ENCODE data around the gene CLEC4E.

DNA sequence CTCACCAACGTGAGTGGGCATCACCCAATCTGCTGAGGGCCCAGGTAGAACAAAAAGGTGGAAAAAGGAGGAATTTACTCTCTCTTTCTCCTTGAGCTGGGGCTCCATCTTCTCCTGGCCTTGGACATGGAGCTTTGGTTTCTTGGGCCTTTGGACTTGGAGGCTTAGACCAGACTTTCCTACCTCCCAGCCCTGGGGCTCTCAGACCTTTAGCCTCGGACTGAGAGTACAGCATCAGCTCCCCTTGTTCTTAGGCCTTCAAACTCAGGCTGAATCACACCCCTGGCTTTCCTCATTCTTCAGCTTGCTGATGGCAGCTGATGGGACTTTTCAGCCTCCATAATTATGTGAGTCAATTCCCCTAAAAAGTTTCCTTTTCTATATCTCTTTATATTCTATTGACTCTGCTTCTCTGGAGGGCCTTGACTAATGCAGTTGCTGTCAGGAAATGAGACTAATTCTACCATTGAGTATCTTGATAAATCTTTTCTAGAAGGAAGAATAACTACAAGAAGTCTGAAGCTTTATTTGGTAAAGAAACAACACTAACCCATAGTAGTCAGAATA, 15.9 kb upstream of the CLEC4E start:
- TF ChIP-seq, protein P1, sequence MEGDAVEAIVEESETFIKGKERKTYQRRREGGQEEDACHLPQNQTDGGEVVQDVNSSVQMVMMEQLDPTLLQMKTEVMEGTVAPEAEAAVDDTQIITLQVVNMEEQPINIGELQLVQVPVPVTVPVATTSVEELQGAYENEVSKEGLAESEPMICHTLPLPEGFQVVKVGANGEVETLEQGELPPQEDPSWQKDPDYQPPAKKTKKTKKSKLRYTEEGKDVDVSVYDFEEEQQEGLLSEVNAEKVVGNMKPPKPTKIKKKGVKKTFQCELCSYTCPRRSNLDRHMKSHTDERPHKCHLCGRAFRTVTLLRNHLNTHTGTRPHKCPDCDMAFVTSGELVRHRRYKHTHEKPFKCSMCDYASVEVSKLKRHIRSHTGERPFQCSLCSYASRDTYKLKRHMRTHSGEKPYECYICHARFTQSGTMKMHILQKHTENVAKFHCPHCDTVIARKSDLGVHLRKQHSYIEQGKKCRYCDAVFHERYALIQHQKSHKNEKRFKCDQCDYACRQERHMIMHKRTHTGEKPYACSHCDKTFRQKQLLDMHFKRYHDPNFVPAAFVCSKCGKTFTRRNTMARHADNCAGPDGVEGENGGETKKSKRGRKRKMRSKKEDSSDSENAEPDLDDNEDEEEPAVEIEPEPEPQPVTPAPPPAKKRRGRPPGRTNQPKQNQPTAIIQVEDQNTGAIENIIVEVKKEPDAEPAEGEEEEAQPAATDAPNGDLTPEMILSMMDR (IDR thresholded peaks at IDR 0.05), result no peak
- no peak for TF ChIP-seq POLR2A (IDR thresholded peaks at IDR 0.05)
